Loucy (cell line): ENCODE results near the gene RGMA.

Source experiments
- CTCF ChIP-seq: fragments of 200-600 bp; sonication (generic); conservative IDR thresholded peaks from 2 replicates; pipeline ENCODE4 v1.5.1; 2014; ENCODE audit warnings: mild to moderate bottlenecking, antibody characterized with exemption, low read length
- EZH2phosphoT487 ChIP-seq: fragments of 200-600 bp; IDR thresholded peaks from 2 replicates; pipeline ENCODE4 v1.6.1; 2018; ENCODE audit warnings: antibody characterized with exemption, mild to moderate bottlenecking, moderate library complexity, borderline replicate concordance

- peak; percentile 80 for TF ChIP-seq CTCF
- TF ChIP-seq EZH2phosphoT487 = no peak
These were observed 52.8 kb downstream of the RGMA start for GRCh38 chr15:93035953-93036810.
